Progenitor cell of endocrine pancreas (in vitro differentiated cells): ENCODE results near the gene RASD2. TPM values are rescaled to one million over a fixed set of nuclear protein-coding genes. Genes with fewer than 3 reads are reported as not detected.
"Not testable (repeated sequence)": the region's sequence is repeated elsewhere in the genome, so short reads cannot be mapped to it uniquely, and the experiment has no call there.

Experiments
- DNase-seq: peaks from one replicate; pipeline ENCODE4 v3.0.0; 2021; ENCODE audit warnings: low spot score; ENCODE audit not compliant: unreplicated experiment
- H3K27ac Mint-ChIP-seq: 2 replicates; pipeline ENCODE4 v1.8.0; 2021; ENCODE audit warnings: mild to moderate bottlenecking, moderate library complexity, mixed read lengths
- H3K27me3 Mint-ChIP-seq: 2 replicates; pipeline ENCODE4 v1.8.0; 2021; ENCODE audit warnings: mixed read lengths
- H3K36me3 Mint-ChIP-seq: 2 replicates; pipeline ENCODE4 v1.8.0; 2022; ENCODE audit warnings: mixed read lengths; ENCODE audit not compliant: insufficient read depth
- H3K4me1 Mint-ChIP-seq: 2 replicates; pipeline ENCODE4 v1.8.0; 2021; ENCODE audit warnings: low read depth, mixed read lengths
- H3K4me3 Mint-ChIP-seq: 2 replicates; pipeline ENCODE4 v1.8.0; 2021; ENCODE audit warnings: low read depth, mild to moderate bottlenecking, moderate library complexity, mixed read lengths
- H3K9me3 Mint-ChIP-seq: 2 replicates; pipeline ENCODE4 v1.8.0; 2021; ENCODE audit warnings: low read depth, mixed read lengths
- long read RNA-seq: library from polyadenylated mRNA; unstranded; transcript quantifications from one replicate; pipeline ENCODE4 v2.0.0, GENCODE V29; 2020
- total RNA-seq: library from RNA; stranded (reverse); gene quantifications from 2 replicates; pipeline ENCODE4 v1.2.1, GENCODE V29; 2021
- TF ChIP-seq, protein P1 (sequence below): fragments of 200-600 bp; sonication (generic); IDR thresholded peaks from one replicate; pipeline ENCODE4 v1.5.0; 2021; ENCODE audit warnings: antibody characterized with exemption, mild to moderate bottlenecking; ENCODE audit not compliant: unreplicated experiment

RASD2 gene, protein sequence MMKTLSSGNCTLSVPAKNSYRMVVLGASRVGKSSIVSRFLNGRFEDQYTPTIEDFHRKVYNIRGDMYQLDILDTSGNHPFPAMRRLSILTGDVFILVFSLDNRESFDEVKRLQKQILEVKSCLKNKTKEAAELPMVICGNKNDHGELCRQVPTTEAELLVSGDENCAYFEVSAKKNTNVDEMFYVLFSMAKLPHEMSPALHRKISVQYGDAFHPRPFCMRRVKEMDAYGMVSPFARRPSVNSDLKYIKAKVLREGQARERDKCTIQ
- total RNA-seq, result 0.07 TPM in 1 of 2 replicates, not detected in the other
- long read RNA-seq, result 0 reads

DNA sequence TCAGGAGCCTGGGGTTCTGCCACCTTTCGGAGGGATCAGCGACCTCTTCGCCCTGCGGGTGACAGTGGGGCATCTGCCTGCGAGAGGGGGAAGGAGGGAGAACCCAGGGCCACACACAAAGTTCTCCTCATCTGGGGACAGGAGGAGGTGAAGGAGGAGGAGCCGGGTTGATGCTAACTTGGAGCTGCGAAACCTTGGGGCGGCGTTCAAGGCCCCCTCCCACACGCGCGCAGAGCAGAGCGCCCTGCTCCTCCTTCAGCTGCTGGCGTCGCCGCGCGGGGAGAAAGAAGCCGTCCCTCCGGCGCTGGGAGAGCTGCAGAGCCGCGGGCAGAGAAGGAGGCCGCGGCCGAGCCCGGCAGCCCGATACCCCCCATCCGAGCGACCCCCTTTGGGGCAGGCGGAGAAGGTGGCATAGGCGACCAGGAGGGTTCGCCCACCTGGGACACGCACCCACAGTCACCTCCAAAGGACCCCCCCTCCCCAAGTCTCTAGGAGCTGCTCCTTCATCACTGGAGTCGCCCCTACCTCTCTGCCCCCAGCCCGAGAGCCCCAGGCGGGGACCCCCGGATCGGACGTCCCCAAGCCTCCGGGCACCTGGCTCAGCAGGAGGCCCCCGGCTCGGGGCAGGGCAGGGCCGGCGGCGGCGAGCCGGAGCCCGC is at the start of gene RASD2:
Gene RASD2, plus strand, starts transcription at position 237 of the 659 bp plus-strand sequence. CDS start 5,979 bp downstream, outside the sequence.
- Mint-ChIP-seq H3K27me3 (peaks cover 63% of the 10 kb centered on the region), H3K9me3 (no peaks in the 10 kb centered on the region), H3K27ac (no peak within 1 kb of the TSS), H3K36me3 (no peaks in the 10 kb centered on the region), H3K4me3 (peak within 1 kb of the TSS; percentile 68), H3K4me1 (peaks cover 2% of the 10 kb centered on the region)
- DNase-seq, result peak; percentile 22
- TF ChIP-seq, protein P1, sequence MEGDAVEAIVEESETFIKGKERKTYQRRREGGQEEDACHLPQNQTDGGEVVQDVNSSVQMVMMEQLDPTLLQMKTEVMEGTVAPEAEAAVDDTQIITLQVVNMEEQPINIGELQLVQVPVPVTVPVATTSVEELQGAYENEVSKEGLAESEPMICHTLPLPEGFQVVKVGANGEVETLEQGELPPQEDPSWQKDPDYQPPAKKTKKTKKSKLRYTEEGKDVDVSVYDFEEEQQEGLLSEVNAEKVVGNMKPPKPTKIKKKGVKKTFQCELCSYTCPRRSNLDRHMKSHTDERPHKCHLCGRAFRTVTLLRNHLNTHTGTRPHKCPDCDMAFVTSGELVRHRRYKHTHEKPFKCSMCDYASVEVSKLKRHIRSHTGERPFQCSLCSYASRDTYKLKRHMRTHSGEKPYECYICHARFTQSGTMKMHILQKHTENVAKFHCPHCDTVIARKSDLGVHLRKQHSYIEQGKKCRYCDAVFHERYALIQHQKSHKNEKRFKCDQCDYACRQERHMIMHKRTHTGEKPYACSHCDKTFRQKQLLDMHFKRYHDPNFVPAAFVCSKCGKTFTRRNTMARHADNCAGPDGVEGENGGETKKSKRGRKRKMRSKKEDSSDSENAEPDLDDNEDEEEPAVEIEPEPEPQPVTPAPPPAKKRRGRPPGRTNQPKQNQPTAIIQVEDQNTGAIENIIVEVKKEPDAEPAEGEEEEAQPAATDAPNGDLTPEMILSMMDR, result no peak

DNA sequence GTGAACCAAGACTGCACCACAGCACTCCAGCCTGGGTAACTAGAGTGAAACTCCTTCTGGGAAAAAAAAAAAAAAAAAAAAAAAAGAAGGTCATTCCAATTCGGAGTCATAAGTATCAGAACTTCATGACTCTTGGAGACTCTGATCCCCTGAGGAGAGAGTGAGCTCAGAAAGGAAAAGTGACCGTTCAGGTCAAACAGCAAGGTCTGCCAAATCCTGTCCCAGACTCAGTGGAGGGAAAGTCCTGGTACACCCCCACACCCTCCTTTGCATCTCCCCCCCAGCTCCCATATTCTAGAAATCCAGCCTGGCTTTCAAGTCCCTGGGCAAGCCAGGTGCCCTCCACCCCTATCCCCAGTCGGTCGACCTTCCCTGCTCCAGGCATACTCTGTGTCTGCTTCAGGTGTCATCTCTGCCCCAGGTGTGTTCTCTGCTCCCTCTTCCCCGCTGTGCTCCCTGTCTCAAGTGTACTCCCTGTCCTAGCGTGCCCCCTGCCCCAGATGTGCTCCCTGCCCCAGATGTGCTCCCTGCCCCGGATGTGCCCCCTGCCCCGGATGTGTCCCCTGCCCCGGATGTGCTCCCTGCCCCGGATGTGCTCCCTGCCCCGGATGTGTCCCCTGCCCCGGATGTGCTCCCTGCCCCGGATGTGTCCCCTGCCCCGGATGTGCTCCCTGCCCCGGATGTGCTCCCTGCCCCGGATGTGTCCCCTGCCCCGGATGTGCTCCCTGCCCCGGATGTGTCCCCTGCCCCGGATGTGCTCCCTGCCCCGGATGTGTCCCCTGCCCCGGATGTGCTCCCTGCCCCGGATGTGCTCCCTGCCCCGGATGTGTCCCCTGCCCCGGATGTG is 49.3 kb upstream of the RASD2 start:
- not testable (repeated sequence) for DNase-seq, H3K27ac Mint-ChIP-seq, H3K4me1 Mint-ChIP-seq, H3K9me3 Mint-ChIP-seq, H3K4me3 Mint-ChIP-seq, H3K36me3 Mint-ChIP-seq
- peaks cover 52% of the 10 kb centered on the region for H3K27me3 Mint-ChIP-seq

DNA sequence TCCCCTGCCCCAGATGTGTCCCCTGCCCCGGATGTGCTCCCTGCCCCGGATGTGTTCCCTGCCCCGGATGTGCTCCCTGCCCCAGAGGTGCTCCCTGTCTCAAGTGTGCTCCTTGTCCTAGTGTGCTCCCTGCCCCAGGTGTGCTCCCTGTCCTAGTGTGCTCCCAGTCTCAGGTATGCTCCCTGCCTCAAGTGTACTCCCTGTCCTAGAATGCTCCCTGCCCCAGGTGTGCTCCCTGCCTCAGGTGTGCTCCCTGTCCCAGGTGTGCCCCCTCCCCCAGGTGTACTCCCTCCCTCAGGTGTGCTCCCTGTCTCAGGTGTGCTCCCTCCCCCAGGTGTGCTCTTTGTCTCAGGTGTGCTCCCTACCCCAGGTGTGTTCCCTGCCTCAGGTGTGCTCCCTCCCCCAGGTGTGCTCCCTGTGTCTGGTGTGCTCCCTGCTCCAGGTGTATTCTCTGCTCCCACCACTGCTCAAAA is 48.7 kb upstream of the RASD2 start:
- peaks cover 51% of the 10 kb centered on the region for H3K27me3 Mint-ChIP-seq
- no peak overlapping the region for H3K4me3 Mint-ChIP-seq
- H3K9me3 Mint-ChIP-seq, result no peaks in the 10 kb centered on the region
- TF ChIP-seq, protein P1, result no peak
- peak overlapping the region; percentile 71 for H3K27ac Mint-ChIP-seq
- no peaks in the 10 kb centered on the region for H3K36me3 Mint-ChIP-seq
- no peak for DNase-seq
- H3K4me1 Mint-ChIP-seq, result no peaks in the 10 kb centered on the region

DNA sequence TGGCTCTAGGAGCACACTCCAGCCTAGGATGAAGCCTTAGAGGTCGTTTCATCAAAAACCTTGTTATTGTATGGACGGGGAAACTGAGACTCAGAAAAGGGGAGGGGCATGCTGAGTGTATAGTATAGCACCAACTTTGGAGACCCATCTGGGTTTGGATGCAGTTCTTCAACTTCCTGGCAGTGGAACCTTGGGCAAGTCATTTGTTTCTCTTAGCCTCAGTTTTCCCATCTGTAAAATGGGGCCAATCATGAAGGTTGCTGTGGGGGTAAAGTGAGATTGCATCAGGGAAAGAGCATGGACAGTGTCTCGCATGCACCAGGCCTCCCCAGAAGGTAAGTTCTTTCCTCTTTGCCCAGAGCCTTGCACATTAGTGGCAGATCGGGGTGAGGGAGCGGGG is 47.6 kb upstream of the RASD2 start:
- TF ChIP-seq, protein P1, result no peak
- DNase-seq, result no peak
- no peaks in the 10 kb centered on the region for H3K9me3 Mint-ChIP-seq
- no peaks in the 10 kb centered on the region for H3K4me1 Mint-ChIP-seq
- H3K27ac Mint-ChIP-seq, result no peak overlapping the region
- H3K36me3 Mint-ChIP-seq, result no peaks in the 10 kb centered on the region
- no peak overlapping the region for H3K4me3 Mint-ChIP-seq
- peaks cover 50% of the 10 kb centered on the region for H3K27me3 Mint-ChIP-seq

DNA sequence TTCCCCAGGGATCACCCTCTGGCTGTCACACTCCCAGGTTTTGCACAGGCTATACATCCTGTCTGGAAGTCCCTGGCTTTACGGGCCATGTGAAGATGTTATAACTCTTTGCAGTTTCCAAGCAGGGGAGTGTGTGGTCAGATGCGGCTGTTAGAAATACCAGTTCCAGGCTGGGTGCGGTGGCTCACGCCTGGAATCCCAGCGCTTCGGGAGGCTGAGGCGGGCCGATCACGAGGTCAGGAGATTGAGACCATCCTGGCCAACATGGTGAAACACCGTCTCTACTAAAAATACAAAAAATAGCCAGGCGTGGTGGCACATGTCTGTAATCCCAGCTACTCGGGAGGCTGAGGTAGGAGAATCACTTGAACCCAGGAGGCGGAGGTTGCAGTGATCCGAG is 44.9 kb upstream of the RASD2 start:
- H3K4me3 Mint-ChIP-seq, H3K4me1 Mint-ChIP-seq, DNase-seq, H3K36me3 Mint-ChIP-seq, H3K9me3 Mint-ChIP-seq, H3K27ac Mint-ChIP-seq: not testable (repeated sequence)
- peaks cover 55% of the 10 kb centered on the region for H3K27me3 Mint-ChIP-seq

DNA sequence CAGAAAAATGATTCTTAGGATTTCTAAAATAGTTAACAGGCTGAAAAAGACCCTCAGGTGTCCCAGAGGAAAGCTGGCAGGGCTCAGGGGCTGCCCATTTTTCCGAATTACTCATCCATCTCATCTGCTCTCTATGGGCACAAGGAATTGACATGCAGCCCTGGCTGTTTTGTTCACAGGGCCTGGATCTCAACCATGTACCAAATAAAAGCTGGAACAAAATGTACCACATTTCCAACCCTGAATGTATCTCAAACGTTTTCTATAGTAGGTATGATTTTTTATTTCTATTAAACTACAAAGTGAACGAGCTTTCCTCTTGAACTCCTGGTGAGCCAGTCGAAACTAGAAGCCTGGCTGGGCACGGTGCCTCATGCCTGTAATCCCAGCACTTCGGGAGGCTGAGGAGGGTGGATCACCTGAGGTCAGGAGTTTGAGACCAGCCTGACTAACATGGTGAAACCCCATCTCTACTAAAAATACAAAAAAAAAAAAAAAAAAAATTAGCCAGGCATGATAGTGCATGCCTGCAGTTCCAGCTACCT is 43.8 kb upstream of the RASD2 start:
- no peak for DNase-seq
- no peaks in the 10 kb centered on the region for H3K4me1 Mint-ChIP-seq
- H3K36me3 Mint-ChIP-seq, result no peaks in the 10 kb centered on the region
- peaks cover 52% of the 10 kb centered on the region for H3K27me3 Mint-ChIP-seq
- TF ChIP-seq, protein P1, result no peak
- no peak overlapping the region for H3K4me3 Mint-ChIP-seq
- no peak overlapping the region for H3K27ac Mint-ChIP-seq
- peaks cover 5% of the 10 kb centered on the region for H3K9me3 Mint-ChIP-seq
